ENCODE results near the gene BPIFB3. TPM values are rescaled to one million over a fixed set of nuclear protein-coding genes. Genes with fewer than 3 reads are reported as not detected.

Gene BPIFB3
- total and polyA plus RNA-seq, 2 of the 4 experiments (the other 2 are of a cell fraction) = not detected

DNA sequence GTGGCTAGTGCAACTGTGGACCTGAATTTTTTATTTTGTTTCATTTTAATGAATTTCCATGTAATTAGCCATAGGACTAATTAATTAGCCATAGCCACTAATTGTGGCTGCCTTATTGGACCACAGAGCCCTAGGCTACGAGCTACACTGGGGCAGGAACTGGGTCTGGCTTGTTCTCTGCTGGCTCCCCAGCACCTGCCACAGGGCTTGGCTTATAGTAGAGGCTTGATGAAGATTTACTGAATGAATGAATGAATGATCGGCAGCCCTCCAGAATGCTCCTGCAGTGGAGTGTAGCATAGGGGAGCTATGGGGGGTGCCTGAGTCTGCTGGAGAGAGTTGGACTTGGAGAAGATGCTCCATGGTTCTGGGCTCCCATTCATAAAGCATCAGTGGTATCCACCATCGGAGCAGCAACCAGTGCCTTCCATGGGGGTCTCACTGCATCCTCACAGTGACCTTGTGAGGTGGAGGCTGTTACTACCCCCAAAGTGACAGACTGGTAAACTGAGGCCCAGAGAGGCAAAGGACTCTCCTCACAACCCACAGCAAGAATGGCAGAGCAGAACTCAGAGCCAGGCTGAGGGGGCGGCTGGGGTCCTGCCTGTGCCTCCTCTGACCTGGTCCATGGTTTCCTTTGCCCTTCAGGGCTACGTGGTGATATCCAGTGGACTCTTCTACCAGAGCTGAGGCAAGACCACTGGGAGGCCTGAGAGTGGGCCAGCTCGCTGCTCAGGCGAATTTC is 30.8 kb upstream of the BPIFB3 start:
- no peak for ATAC-seq (ENCODE audit: low read depth)
- Histone ChIP-seq H3K36me3 (ENCODE audit: control insufficient read depth, insufficient read depth, low read length) (no peaks in the 10 kb centered on the region), H2BK20ac (ENCODE audit: low read depth, low read length) (no peak overlapping the region), H3K4me2 (ENCODE audit: low read depth, low read length) (no peak overlapping the region), H3K9me1 (ENCODE audit: insufficient read depth, low read length) (no peaks in the 10 kb centered on the region), H2AK5ac (ENCODE audit: low read depth, low read length) (no peak overlapping the region), H3K27me3 (ENCODE audit: control insufficient read depth, insufficient read depth, low read length) (no peaks in the 10 kb centered on the region; the same call in 1 of the 2 replicates), H2AK9ac (replicated peaks; ENCODE audit: low read depth, low read length, poor library complexity) (no peak overlapping the region), H3K23ac (ENCODE audit: low read depth, low read length) (no peak overlapping the region), H3K27ac (ENCODE audit: insufficient read depth, low read length) (no peak overlapping the region), H3K79me1 (ENCODE audit: low read depth in 1 of 2, low read length in 2 of 2) (no peaks in the 10 kb centered on the region), H3K14ac (replicated peaks; ENCODE audit: low read depth, low read length) (no peak overlapping the region), H2BK15ac (ENCODE audit: low read depth, low read length) (no peak overlapping the region), H3K9me3 (ENCODE audit: control insufficient read depth, insufficient read depth, low read length) (no peaks in the 10 kb centered on the region), H3K9ac (ENCODE audit: low read depth, low read length) (no peak overlapping the region), H2AFZ (replicated peaks; ENCODE audit: low read length, poor library complexity) (no peak overlapping the region), H2BK5ac (ENCODE audit: low read depth, low read length, poor library complexity, severe bottlenecking) (no peak overlapping the region), H3K56ac (ENCODE audit: extremely low read depth, insufficient read depth, low read length) (no peak overlapping the region), H4K91ac (ENCODE audit: insufficient read depth, low read depth, low read length) (no peak overlapping the region), H3K4me1 (ENCODE audit: control insufficient read depth, insufficient read depth, low read length) (no peaks in the 10 kb centered on the region), H4K8ac (ENCODE audit: low read depth in 2 of 2, low read length in 2 of 2) (no peak overlapping the region), H2BK120ac (ENCODE audit: low read depth, low read length) (no peak overlapping the region), H4K5ac (ENCODE audit: low read depth, low read length) (no peak overlapping the region), H3K4ac (ENCODE audit: low read depth, low read length) (no peak overlapping the region), H3K4me3 (ENCODE audit: insufficient read depth, low read depth, low read length) (no peak overlapping the region), H4K20me1 (ENCODE audit: insufficient read depth, low read length) (no peaks in the 10 kb centered on the region), H3K18ac (ENCODE audit: low read depth, low read length) (no peak overlapping the region)
- no peak for DNase-seq
- BruUV-seq (replicated peaks) = no TSS peak
- TF ChIP-seq BHLHE40 (IDR thresholded peaks at IDR 0.05; ENCODE audit: low read depth, low read length) (no peak), RAD21 (IDR thresholded peaks at IDR 0.05; ENCODE audit: low read length) (no peak), POLR2A (IDR thresholded peaks at IDR 0.05; ENCODE audit: low read depth, low read length) (no peak), CEBPB (IDR thresholded peaks at IDR 0.05; ENCODE audit: low read depth, low read length) (no peak)
- ChIA-PET POLR2A (ENCODE audit: unreplicated experiment) (no interaction called here), CTCF (no interaction called here)
- intact Hi-C loops (cut with micrococcal nuclease) (no loop called here), in situ Hi-C loops (cut with MboI; ENCODE audit: low sequenced_read_pairs) (no loop called here), dilution Hi-C loops (cut with HindIII; ENCODE audit: low sequenced_read_pairs, unreplicated experiment) (no loop called here)
- WGBS, 2 experiments (ENCODE audit: extremely low coverage in 2 of 2, insufficient read length in 1 of 2) = 10% methylated on average over 3 of the region's 7 CpGs; no CpG with 5 or more reads in 1 of the 2 experiments

Measured in IMR-90 (cell line).